HL-60 (cell line): ENCODE data around the gene RABGEF1.

Experiments used
- DNase-seq, 2 experiments: peaks; one replicate each; pipeline ENCODE4 v3.0.0-alpha.2; 2010 to 2020; ENCODE audit warnings: low read depth in 1 of 2, low spot score in 1 of 2
- H3K27ac ChIP-seq: fragments of 250-450 bp; sonication (Bioruptor Pico); replicated peaks from 2 replicates; pipeline ENCODE4 v1.5.1; 2020; ENCODE audit warnings: mild to moderate bottlenecking, moderate library complexity
- H3K27me3 ChIP-seq: fragments of 250-450 bp; sonication (Bioruptor Pico); 2 replicates; pipeline ENCODE4 v1.5.1; 2021; ENCODE audit warnings: mild to moderate bottlenecking, moderate library complexity; ENCODE audit not compliant: insufficient read depth, poor library complexity, severe bottlenecking
- H3K4me3 ChIP-seq: replicated peaks from 2 replicates; pipeline ENCODE4 v1.5.1; 2011; ENCODE audit warnings: mild to moderate bottlenecking, control low read depth, low read length; ENCODE audit not compliant: insufficient read depth
- GABPA ChIP-seq: IDR thresholded peaks from 2 replicates; pipeline ENCODE4 v1.6.1; 2012; ENCODE audit warnings: low read depth
- POLR2AphosphoS5 ChIP-seq: IDR thresholded peaks from 2 replicates; pipeline ENCODE4 v1.6.1; 2012; ENCODE audit warnings: low read depth
- SPI1 ChIP-seq: IDR thresholded peaks from 2 replicates; pipeline ENCODE4 v1.6.1; 2012; ENCODE audit warnings: low read depth, mild to moderate bottlenecking, borderline replicate concordance
- TF ChIP-seq, protein P1 (sequence below): IDR thresholded peaks from one replicate; pipeline ENCODE4 v1.5.1; 2011; ENCODE audit warnings: low read length, control low read depth, inconsistent platforms; ENCODE audit not compliant: insufficient read depth
- TF ChIP-seq, protein P2 (sequence below): IDR thresholded peaks from 2 replicates; pipeline ENCODE4 v1.6.1; 2012; ENCODE audit warnings: low read depth; ENCODE audit not compliant: insufficient replicate concordance

Gene RABGEF1

DNA sequence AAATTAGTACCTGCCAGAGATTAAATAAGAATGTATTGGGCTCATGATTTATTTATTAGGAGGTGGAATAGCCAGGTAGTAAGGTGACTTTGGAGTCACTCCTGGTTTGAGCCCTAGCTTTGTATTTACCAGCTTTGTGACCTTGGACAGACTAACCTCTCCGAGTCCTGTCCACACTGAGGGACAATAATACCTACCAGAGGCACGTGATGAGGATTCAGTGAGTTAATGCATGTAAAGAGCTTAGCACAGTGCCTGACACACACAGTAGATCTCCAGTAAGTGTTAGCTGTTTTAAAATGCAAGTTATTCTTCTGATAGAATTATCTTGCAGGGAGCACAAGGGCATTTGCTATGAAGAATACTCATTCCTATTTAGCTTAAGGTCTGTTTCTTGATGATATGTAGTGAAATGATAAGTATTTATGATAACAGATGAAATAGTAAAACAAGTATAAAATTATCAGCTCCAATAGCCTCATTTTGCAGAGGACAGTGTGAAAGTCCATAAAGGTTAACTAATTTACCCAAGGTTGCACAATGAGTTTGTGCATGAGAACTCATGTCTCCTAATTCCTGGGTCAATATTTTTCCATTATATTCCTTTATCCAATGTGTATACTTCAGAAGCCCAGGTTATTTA lies 36.4 kb downstream of the RABGEF1 start:
- Histone ChIP-seq H3K27me3 (no peaks in the 10 kb centered on the region), H3K4me3 (no peak overlapping the region), H3K27ac (no peak overlapping the region)
- no peak for DNase-seq
- TF ChIP-seq, protein P1, sequence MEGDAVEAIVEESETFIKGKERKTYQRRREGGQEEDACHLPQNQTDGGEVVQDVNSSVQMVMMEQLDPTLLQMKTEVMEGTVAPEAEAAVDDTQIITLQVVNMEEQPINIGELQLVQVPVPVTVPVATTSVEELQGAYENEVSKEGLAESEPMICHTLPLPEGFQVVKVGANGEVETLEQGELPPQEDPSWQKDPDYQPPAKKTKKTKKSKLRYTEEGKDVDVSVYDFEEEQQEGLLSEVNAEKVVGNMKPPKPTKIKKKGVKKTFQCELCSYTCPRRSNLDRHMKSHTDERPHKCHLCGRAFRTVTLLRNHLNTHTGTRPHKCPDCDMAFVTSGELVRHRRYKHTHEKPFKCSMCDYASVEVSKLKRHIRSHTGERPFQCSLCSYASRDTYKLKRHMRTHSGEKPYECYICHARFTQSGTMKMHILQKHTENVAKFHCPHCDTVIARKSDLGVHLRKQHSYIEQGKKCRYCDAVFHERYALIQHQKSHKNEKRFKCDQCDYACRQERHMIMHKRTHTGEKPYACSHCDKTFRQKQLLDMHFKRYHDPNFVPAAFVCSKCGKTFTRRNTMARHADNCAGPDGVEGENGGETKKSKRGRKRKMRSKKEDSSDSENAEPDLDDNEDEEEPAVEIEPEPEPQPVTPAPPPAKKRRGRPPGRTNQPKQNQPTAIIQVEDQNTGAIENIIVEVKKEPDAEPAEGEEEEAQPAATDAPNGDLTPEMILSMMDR: no peak
- TF ChIP-seq SPI1: no peak
- TF ChIP-seq, protein P2, sequence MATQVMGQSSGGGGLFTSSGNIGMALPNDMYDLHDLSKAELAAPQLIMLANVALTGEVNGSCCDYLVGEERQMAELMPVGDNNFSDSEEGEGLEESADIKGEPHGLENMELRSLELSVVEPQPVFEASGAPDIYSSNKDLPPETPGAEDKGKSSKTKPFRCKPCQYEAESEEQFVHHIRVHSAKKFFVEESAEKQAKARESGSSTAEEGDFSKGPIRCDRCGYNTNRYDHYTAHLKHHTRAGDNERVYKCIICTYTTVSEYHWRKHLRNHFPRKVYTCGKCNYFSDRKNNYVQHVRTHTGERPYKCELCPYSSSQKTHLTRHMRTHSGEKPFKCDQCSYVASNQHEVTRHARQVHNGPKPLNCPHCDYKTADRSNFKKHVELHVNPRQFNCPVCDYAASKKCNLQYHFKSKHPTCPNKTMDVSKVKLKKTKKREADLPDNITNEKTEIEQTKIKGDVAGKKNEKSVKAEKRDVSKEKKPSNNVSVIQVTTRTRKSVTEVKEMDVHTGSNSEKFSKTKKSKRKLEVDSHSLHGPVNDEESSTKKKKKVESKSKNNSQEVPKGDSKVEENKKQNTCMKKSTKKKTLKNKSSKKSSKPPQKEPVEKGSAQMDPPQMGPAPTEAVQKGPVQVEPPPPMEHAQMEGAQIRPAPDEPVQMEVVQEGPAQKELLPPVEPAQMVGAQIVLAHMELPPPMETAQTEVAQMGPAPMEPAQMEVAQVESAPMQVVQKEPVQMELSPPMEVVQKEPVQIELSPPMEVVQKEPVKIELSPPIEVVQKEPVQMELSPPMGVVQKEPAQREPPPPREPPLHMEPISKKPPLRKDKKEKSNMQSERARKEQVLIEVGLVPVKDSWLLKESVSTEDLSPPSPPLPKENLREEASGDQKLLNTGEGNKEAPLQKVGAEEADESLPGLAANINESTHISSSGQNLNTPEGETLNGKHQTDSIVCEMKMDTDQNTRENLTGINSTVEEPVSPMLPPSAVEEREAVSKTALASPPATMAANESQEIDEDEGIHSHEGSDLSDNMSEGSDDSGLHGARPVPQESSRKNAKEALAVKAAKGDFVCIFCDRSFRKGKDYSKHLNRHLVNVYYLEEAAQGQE: no peak
- TF ChIP-seq GABPA: no peak
- no peak for TF ChIP-seq POLR2AphosphoS5

DNA sequence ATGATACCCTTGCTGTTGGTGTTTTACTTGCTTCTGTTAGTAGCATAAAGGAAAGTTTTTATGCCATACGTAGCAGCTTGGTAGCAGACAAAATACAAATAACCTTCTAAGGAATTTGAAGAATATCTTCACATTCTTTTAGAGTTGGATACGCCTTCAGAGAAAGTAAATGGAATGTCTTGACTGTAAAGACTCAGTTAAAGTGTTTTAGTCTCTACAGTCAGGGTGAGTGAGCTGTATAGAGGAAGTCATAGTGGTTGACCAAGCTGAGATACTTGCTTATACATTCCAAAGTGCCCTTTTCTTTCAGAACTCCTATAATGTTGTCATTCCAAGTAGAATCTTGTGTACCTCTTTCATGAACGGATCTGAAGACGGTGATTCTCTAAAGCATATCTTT lies 37.7 kb downstream of the RABGEF1 start:
- Histone ChIP-seq H3K27ac (no peak overlapping the region), H3K4me3 (no peak overlapping the region), H3K27me3 (no peaks in the 10 kb centered on the region)
- no peak for DNase-seq
- no peak for TF ChIP-seq POLR2AphosphoS5
- TF ChIP-seq SPI1: no peak
- no peak for TF ChIP-seq GABPA
- TF ChIP-seq, protein P2: no peak
- TF ChIP-seq, protein P1: no peak

DNA sequence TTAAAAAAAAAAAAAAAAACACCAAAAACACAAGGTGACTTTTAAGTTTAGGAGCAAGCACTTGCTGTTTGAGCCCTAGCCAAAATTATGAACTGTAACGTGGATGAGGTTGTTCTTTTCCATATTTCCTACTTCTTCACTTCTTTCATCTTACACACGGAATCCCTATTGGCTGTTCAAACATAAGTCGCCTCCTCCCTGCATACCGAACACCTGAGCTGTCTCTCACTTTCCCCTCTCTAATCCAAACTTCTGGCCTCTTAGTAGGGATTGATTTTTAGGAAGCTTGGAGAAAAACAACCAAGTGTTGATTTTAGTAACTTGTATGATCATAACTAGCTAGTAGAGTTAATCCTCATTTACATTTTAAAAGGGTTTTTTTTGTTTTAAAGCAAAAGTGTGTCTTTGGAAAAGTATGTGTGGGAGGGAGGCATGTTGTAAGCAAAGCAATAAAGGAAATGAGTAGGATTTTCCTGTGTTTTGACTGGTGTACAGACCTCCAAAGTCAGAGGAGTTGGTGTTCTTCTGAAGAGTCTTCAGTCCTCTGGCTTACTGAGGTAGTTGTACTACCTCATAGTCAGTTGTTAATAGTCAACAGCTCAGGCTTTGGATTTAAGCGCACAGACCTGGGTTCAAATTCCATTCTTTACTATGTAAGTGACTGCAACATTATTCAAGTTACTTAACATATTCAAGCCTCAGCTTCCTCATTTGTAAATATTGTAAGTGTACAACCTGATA lies 39.3 kb downstream of the RABGEF1 start:
- Histone ChIP-seq H3K27ac (no peak overlapping the region), H3K4me3 (no peak overlapping the region), H3K27me3 (no peaks in the 10 kb centered on the region)
- TF ChIP-seq, protein P2: no peak
- TF ChIP-seq GABPA: no peak
- no peak for TF ChIP-seq SPI1
- no peak for TF ChIP-seq POLR2AphosphoS5
- TF ChIP-seq, protein P1: no peak
- no peak for DNase-seq
